ENCODE measurements around the gene OR1D5.
"Not testable (repeated sequence)": the region's sequence is repeated elsewhere in the genome, so short reads cannot be mapped to it uniquely, and the experiment has no call there.

The OR1D5 gene

GRCh38 chr17:3032258-3033247 is 30.9 kb downstream of the OR1D5 start:
- no peak for DNase-seq

GRCh38 chr17:3030852-3031470 is 32.4 kb downstream of the OR1D5 start:
- not testable (repeated sequence) for DNase-seq

- DNase-seq = no peak
Observed at GRCh38 chr17:3030096-3030495, 33.3 kb downstream of the OR1D5 start.

- DNase-seq = no peak
Observed at GRCh38 chr17:3029213-3029913, 34.0 kb downstream of the OR1D5 start.

GRCh38 chr17:3027786-3028532 is 35.4 kb downstream of the OR1D5 start:
- no peak for DNase-seq

- DNase-seq = no peak
Observed at GRCh38 chr17:3026856-3027751, 36.3 kb downstream of the OR1D5 start.

- no peak for DNase-seq
Observed at GRCh38 chr17:3026125-3026855, 37.1 kb downstream of the OR1D5 start.

- no peak for DNase-seq
Observed at GRCh38 chr17:3025421-3026124, 37.8 kb downstream of the OR1D5 start.

- no peak for DNase-seq
Observed at GRCh38 chr17:3024346-3024745, 39.1 kb downstream of the OR1D5 start.

- DNase-seq = no peak
Observed at GRCh38 chr17:3022197-3022596, 41.2 kb downstream of the OR1D5 start.

- no peak for DNase-seq
Observed at GRCh38 chr17:3020381-3020780, 43.0 kb downstream of the OR1D5 start.

GRCh38 chr17:3019761-3020160 is 43.6 kb downstream of the OR1D5 start:
- peak in 1 of 14 donors; percentile 60 for DNase-seq

- no peak for DNase-seq
Observed at GRCh38 chr17:3017936-3018335, 45.5 kb downstream of the OR1D5 start.

GRCh38 chr17:3015890-3016289 is 47.5 kb downstream of the OR1D5 start:
- DNase-seq = no peak

GRCh38 chr17:3012926-3013581 is 50.4 kb downstream of the OR1D5 start:
- peak in 12 of 14 donors; percentile 5 to 66 (median 31) for DNase-seq
